Measurements from ENCODE around the gene CHD9.

DNA sequence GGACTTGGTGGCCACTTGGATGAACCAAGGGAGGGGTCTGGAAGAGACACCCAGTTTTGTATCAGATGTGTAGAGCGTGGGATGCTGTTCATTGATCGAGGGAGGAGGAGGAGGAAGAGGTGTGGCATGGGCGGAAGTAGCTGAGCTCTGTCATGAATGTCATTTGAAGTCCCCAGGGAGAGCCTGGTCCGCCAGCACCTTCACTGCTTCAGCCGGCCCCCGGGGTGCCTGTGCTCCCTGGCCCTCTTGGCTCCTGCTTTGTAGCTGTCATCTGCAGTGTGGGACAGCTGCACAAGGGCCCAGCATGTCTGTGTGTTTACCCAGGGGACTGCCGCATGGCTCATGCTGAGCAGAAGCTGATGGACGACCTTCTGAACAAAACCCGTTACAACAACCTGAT is 304.1 kb downstream of the CHD9 start:
- TF ChIP-seq YY1 (IDR thresholded peaks at IDR 0.05; ENCODE audit: insufficient read depth, insufficient read length) (no peak), ZNF274 (IDR thresholded peaks at IDR 0.05; ENCODE audit: low read depth, low read length) (no peak)

Measured in NT2/D1 (cell line).